B cell (primary cell): ENCODE results near the gene MFAP1. TPM values are rescaled to one million over a fixed set of nuclear protein-coding genes. Genes with fewer than 3 reads are reported as not detected.
A peak's percentile ranks its signal among the peaks of the same experiment; 100 is the strongest.

Experiments used
- ATAC-seq: fragments of 200-7000 bp; cut with Tn5 transposase; one replicate; pipeline ENCODE4 v1.10.0; 2021; ENCODE audit warnings: low read depth, mild to moderate bottlenecking, moderate number of reproducible peaks, moderate library complexity
- CTCF ChIA-PET: fragments of 350-600 bp; sonication (Branson Sonifier 250); formaldehyde crosslinking; loops from one replicate; lab custom pipeline; 2021; ENCODE audit warnings: antibody characterized with exemption, inconsistent platforms; lab: Charles Lee
- POLR2A ChIA-PET: fragments of 350-600 bp; sonication (Branson Sonifier 250); formaldehyde crosslinking; loops from one replicate; lab custom pipeline; 2021; ENCODE audit warnings: antibody characterized with exemption; lab: Charles Lee
- DNase-seq: peaks from one replicate; pipeline ENCODE4 v3.0.0; 2013
- H2AFZ ChIP-seq: 2 replicates; pipeline ENCODE4 v1.6.1; 2012; ENCODE audit warnings: mild to moderate bottlenecking, low read depth, low read length; ENCODE audit not compliant: insufficient read depth, poor library complexity, severe bottlenecking
- H3K27ac ChIP-seq, 2 donors: 1 replicate in 1 of 2; 2 replicates in 1 of 2; pipeline ENCODE4 v1.5.1; 2012 to 2013; ENCODE audit warnings: low read length in 2 of 2, mild to moderate bottlenecking in 2 of 2, moderate library complexity in 1 of 2
- H3K27me3 ChIP-seq, 4 experiments: fragments of 200-600 bp in 1 of 4; sonication (generic) in 1 of 4; replicated peaks in 1 of 4; 1 replicate in 2 of 4; 2 replicates in 2 of 4; pipeline versions ENCODE4 v1.6.1 to v1.7.0; 2013 to 2016; ENCODE audit warnings: low read length in 3 of 4, mild to moderate bottlenecking in 2 of 4, mixed read lengths in 1 of 4, moderate library complexity in 1 of 4; ENCODE audit not compliant: insufficient read depth in 4 of 4, control insufficient read depth in 3 of 4; ENCODE audit errors: control extremely low read depth in 1 of 4
- H3K36me3 ChIP-seq, 2 experiments: replicated peaks in 1 of 2; 1 replicate in 1 of 2; 2 replicates in 1 of 2; pipeline versions ENCODE4 v1.6.1 to v1.7.1; 2013; ENCODE audit warnings: low read length in 1 of 2; ENCODE audit not compliant: insufficient read depth in 2 of 2, control insufficient read depth in 1 of 2; ENCODE audit errors: control extremely low read depth in 1 of 2, extremely low read depth in 1 of 2
- H3K4me1 ChIP-seq, 2 donors: fragments of 200-600 bp in 1 of 2; sonication (generic) in 1 of 2; 1 replicate in 1 of 2; 2 replicates in 1 of 2; pipeline versions ENCODE4 v1.5.1 to v1.6.1; 2013 to 2017; ENCODE audit warnings: low read length in 2 of 2; ENCODE audit not compliant: control insufficient read depth in 2 of 2, insufficient read depth in 2 of 2
- H3K4me2 ChIP-seq: replicated peaks from 2 replicates; pipeline ENCODE3; 2012; ENCODE audit warnings: mild to moderate bottlenecking, low read depth, low read length; ENCODE audit not compliant: poor library complexity, severe bottlenecking
- H3K4me3 ChIP-seq, 5 experiments: fragments of 200-600 bp in 1 of 5; sonication (generic) in 1 of 5; 1 replicate in 3 of 5; 2 replicates in 2 of 5; pipeline versions ENCODE4 v1.5.1 to v1.7.0; 2011 to 2016; ENCODE audit warnings: low read length in 4 of 5, mild to moderate bottlenecking in 4 of 5, low read depth in 2 of 5, control low read depth in 1 of 5, moderate library complexity in 1 of 5; ENCODE audit not compliant: insufficient read depth in 1 of 5; ENCODE audit errors: control extremely low read depth in 1 of 5, extremely low read depth in 1 of 5
- H3K79me2 ChIP-seq: fragments of 200-600 bp; sonication (generic); one replicate; pipeline ENCODE4 v1.6.0; 2016; ENCODE audit warnings: low read length; ENCODE audit not compliant: control insufficient read depth, insufficient read depth
- H3K9ac ChIP-seq: fragments of 200-600 bp; sonication (generic); 2 replicates; pipeline ENCODE4 v1.6.1; 2017; ENCODE audit warnings: mild to moderate bottlenecking, low read length, moderate library complexity
- H3K9me3 ChIP-seq, 3 donors: one replicate each; pipeline versions ENCODE4 v1.6.1 to v1.7.1; 2013; ENCODE audit warnings: low read length in 2 of 3; ENCODE audit not compliant: control insufficient read depth in 2 of 3, insufficient read depth in 1 of 3; ENCODE audit errors: control extremely low read depth in 1 of 3
- H4K20me1 ChIP-seq: 2 replicates; pipeline ENCODE4 v1.6.0; 2012; ENCODE audit warnings: mild to moderate bottlenecking, low read length; ENCODE audit not compliant: insufficient read depth, control insufficient read depth, poor library complexity, severe bottlenecking
- H3K27ac Mint-ChIP-seq: one replicate; pipeline ENCODE4 v1.8.0; 2021; ENCODE audit warnings: mixed read lengths
- H3K27me3 Mint-ChIP-seq: one replicate; pipeline ENCODE4 v1.8.0; 2021; ENCODE audit warnings: mixed read lengths
- H3K4me1 Mint-ChIP-seq: one replicate; pipeline ENCODE4 v1.8.0; 2021; ENCODE audit warnings: mixed read lengths
- H3K4me3 Mint-ChIP-seq: one replicate; pipeline ENCODE4 v1.8.0; 2021; ENCODE audit warnings: mixed read lengths
- H3K9me3 Mint-ChIP-seq: one replicate; pipeline ENCODE4 v1.8.0; 2022; ENCODE audit warnings: mixed read lengths; ENCODE audit not compliant: insufficient read depth
- EZH2 ChIP-seq: IDR thresholded peaks from 2 replicates; pipeline ENCODE4 v1.6.1; 2012; ENCODE audit warnings: borderline replicate concordance, low read depth, mild to moderate bottlenecking, moderate library complexity, low read length; ENCODE audit not compliant: insufficient read depth, poor library complexity, severe bottlenecking
- WGBS: methylation state at CpG from one replicate; pipeline ENCODE4 v1.1.5; 2013; ENCODE audit warnings: missing lambda C conversion rate; ENCODE audit not compliant: insufficient coverage; 5-methylcytosine and 5-hydroxymethylcytosine counted together
- intact Hi-C: fragments of 100-400 bp; cut with micrococcal nuclease; formaldehyde crosslinking; loops from one replicate; pipeline ENCODE4 v1.10.0; 2022
- polyA plus RNA-seq: library from polyadenylated mRNA; depleted of rRNA; stranded (reverse); fragments of >200 nt; gene quantifications from 2 replicates; pipeline ENCODE4 v1.2.3, GENCODE V29; 2012
- total RNA-seq, 2 donors: library from RNA; stranded (reverse); fragments of 120-200 nt in 1 of 2; gene quantifications; 1 replicate in 1 of 2; 2 replicates in 1 of 2; pipeline versions ENCODE4 v1.2.3 to v1.2.4, GENCODE V29; 2013 to 2022
- TF ChIP-seq, protein P1 (sequence below): fragments of 200-600 bp; IDR thresholded peaks from one replicate; pipeline ENCODE4 v1.8.0; 2022; ENCODE audit warnings: antibody characterized with exemption, mild to moderate bottlenecking

Gene MFAP1
- total and polyA plus RNA-seq, 2 donors (not counting 1 experiment from before 2014, with no cell fraction given), result 3.4 to 22.1 TPM

DNA sequence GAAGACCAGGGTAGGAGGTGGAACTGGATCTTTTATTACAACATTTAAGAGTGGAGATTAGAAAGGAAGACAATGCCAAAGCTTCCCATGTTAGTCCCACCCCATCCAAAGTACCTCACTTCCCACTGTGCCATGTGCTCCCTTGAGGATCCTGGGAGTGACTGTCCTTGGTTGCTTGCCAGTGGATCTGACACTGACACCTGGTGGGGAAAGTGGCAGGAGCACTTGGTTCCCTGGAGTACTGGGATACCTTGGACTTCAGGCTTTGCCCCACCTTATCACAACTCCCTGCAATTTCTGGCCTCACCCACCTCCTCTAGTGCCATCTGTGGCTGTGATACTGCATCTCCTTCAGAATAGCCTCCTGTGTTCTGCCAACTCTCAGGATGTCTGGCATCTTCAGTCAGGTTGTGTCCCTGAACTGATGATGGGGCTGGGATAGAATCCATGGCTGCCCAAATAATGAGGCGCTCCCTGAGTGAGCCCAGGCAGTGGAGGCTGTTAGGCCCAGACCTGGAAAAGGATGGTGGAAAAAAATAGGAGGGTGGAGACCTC lies 49.0 kb downstream of the MFAP1 start:
- Histone ChIP-seq H3K36me3 (peaks cover 10 to 43% of the 10 kb centered on the region in 2 experiments), H3K79me2 (peaks cover 10% of the 10 kb centered on the region), H4K20me1 (peaks cover 49% of the 10 kb centered on the region), H3K4me3 (peak overlapping the region; percentile 15 to 93 (median 80)), H3K27ac (peak overlapping the region; percentile 64 to 76), H3K9me3 (no peaks in the 10 kb centered on the region), H3K9ac (peak overlapping the region; percentile 78), H3K4me1 (peaks cover 16 to 30% of the 10 kb centered on the region in 2 donors), H3K27me3 (no peaks in the 10 kb centered on the region), H3K4me2 (peak overlapping the region; percentile 96), H2AFZ (no peak overlapping the region)
- no CpG with 5 or more reads among the region's 1 CpG for WGBS
- ATAC-seq (no peak), DNase-seq (peak; percentile 41)
- ChIA-PET POLR2A (interaction anchor here (1.1 to 4.8 kb wide), 7 partner anchors 10 to 49 kb away, joined by 3 to 72 read pairs (median 12); partner anchors contain the start of genes HYPK, MFAP1, PDIA3 and SERF2), CTCF (interaction anchor here (1.6 to 11.4 kb wide), 4 partner anchors 14 to 34 kb away, joined by 6 to 150 read pairs (median 12); partner anchors contain the start of genes HYPK, SERF2 and SERINC4)
- Mint-ChIP-seq H3K27ac (peak overlapping the region; percentile 97), H3K27me3 (no peaks in the 10 kb centered on the region), H3K9me3 (no peaks in the 10 kb centered on the region), H3K4me3 (peak overlapping the region; percentile 96), H3K4me1 (peaks cover 44% of the 10 kb centered on the region)
- intact Hi-C loops, result no loop called here
- TF ChIP-seq, protein P1, sequence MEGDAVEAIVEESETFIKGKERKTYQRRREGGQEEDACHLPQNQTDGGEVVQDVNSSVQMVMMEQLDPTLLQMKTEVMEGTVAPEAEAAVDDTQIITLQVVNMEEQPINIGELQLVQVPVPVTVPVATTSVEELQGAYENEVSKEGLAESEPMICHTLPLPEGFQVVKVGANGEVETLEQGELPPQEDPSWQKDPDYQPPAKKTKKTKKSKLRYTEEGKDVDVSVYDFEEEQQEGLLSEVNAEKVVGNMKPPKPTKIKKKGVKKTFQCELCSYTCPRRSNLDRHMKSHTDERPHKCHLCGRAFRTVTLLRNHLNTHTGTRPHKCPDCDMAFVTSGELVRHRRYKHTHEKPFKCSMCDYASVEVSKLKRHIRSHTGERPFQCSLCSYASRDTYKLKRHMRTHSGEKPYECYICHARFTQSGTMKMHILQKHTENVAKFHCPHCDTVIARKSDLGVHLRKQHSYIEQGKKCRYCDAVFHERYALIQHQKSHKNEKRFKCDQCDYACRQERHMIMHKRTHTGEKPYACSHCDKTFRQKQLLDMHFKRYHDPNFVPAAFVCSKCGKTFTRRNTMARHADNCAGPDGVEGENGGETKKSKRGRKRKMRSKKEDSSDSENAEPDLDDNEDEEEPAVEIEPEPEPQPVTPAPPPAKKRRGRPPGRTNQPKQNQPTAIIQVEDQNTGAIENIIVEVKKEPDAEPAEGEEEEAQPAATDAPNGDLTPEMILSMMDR, result no peak
- TF ChIP-seq EZH2, result no peak

DNA sequence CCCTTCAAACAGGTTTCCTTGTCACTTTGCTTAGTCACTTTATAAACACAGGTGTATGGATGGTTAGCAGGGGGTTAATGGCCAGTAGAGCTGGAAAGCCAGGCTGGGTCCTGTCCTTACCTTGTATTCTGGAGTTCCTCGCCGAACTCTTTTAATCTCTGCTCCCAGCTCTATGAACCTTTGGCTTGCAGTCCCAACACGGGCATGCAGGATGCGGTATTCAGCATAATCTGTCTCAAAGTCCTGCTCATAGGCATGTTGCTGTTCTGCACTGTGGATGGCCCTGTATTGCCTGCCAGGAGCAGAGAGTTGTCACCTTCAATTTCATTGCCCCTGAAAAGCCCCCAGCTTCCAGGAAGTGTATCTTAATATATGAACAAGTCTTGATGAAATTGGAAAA lies 50.4 kb downstream of the MFAP1 start:
- Histone ChIP-seq H3K4me3 (no peak overlapping the region), H3K27ac (no peak overlapping the region), H3K27me3 (no peaks in the 10 kb centered on the region), H3K79me2 (peaks cover 10% of the 10 kb centered on the region), H3K9me3 (no peaks in the 10 kb centered on the region), H4K20me1 (peaks cover 57% of the 10 kb centered on the region), H2AFZ (no peak overlapping the region), H3K4me2 (no peak overlapping the region), H3K4me1 (peaks cover 16 to 30% of the 10 kb centered on the region in 2 donors), H3K9ac (no peak overlapping the region), H3K36me3 (peaks cover 15 to 50% of the 10 kb centered on the region in 2 experiments)
- TF ChIP-seq, protein P1, result no peak
- TF ChIP-seq EZH2, result no peak
- intact Hi-C loops, result no loop called here
- no peaks in the 10 kb centered on the region for H3K27me3 Mint-ChIP-seq
- 97% methylated on average over 4 of the region's 4 CpGs for WGBS
- CTCF ChIA-PET, result interaction anchor here (1.2 to 11.4 kb wide), 3 partner anchors 15 to 35 kb away, joined by 3 to 150 read pairs (median 6); partner anchors contain the start of gene SERF2
- no peaks in the 10 kb centered on the region for H3K9me3 Mint-ChIP-seq
- no peak for DNase-seq
- peaks cover 47% of the 10 kb centered on the region for H3K4me1 Mint-ChIP-seq
- H3K27ac Mint-ChIP-seq, result no peak overlapping the region
- POLR2A ChIA-PET, result no interaction called here
- no peak for ATAC-seq
- no peak overlapping the region for H3K4me3 Mint-ChIP-seq
